Body of pancreas (tissue), 4 donors: ENCODE results near the gene PEDS1.

ENCODE experiments used
- CTCF ChIP-seq, 7 experiments: fragments of 450-650 bp in 4 of 7; fragments of 200-600 bp in 3 of 7; sonication (generic) in 3 of 7; IDR thresholded peaks; one replicate each; pipeline ENCODE4 v1.5.1; 2016 to 2019; ENCODE audit warnings: antibody characterized with exemption in 7 of 7
- POLR2A ChIP-seq, 3 donors: fragments of 450-650 bp; IDR thresholded peaks; one replicate each; pipeline ENCODE4 v1.6.1; 2016; ENCODE audit warnings: antibody characterized with exemption in 3 of 3, mild to moderate bottlenecking in 2 of 3

- TF ChIP-seq CTCF (IDR thresholded peaks at IDR 0.05) (no peak), POLR2A (IDR thresholded peaks at IDR 0.05) (peak; percentile 57 to 90 (median 85))
Measured at GRCh38 chr20:50172347-50173013, 19.0 kb upstream of the PEDS1 start.
